ENCODE results near the gene MAPK8IP1.
"Not testable (repeated sequence)": the region's sequence is repeated elsewhere in the genome, so short reads cannot be mapped to it uniquely, and the experiment has no call there.

The MAPK8IP1 gene

DNA sequence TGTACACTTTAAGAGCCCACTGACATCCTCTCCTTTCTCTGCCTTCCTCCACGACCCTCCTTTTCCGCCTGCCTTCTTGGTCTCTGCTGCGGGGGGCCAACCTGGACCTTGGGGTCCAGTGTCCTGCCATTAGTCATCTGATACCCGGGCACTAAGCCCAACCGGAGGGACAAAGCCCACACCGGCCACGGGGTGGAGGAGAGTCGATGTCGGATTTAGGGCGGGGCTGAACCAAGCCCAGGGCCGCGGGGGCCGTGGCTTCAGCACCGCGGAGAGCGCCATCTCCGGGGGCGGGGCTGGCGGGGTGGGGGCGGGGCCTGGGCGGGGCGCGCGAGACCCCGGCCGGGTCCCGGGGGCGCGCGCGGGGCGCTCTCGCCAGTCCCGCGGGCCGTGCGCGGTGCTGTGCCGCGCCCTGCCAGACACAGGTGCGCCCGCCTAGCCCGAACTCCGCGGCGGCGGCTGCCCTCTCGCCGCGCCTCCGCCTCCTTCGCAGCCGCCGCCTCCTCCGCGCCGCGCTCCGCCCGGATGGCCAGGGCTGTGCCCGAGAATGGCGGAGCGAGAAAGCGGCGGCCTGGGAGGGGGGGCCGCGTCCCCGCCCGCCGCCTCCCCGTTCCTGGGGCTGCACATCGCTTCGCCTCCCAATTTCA, at the start of gene MAPK8IP1:
Gene MAPK8IP1 (plus strand): TSS at position 378 of the 647 bp plus-strand sequence. CDS start 170 bp downstream, at position 548.
- DNase-seq = peak; percentile 32

DNA sequence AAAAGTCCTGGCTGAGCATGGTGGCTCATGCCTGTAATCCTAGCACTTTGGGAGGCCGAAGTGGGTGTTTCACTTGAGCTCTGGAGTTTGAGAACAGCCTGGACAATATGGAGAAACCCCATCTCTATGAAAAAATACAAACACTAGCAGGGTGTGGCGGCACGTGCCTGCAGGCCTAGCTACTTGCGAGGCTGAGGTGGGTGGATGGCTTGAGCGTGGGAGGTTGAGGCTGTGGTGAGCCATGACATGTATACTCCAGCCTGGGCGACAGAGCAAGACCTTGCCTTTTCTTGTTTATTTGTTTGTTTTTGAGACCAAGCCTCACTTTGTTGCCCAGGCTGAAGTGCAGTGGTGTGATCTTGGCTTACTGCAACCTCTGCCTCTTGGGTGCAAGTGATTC, 46.2 kb upstream of the MAPK8IP1 start:
- DNase-seq = no peak

DNA sequence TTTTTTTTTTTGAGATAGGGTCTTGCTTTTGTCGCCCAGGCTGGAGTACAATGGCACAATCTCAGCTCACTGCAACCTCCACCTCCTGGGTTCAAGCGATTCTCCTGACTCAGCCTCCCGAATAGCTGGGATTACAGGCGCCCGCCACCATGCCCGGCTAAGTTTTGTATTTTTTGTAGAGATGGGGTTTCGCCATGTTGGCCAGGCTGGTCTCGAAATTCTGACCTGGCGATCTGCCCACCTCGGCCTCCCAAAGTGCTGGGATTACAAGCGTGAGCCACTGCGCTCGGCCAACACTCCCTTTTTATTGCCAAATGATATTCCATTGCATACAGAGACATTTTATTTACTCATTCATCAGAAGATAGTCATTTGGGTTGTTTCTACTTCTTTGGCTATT, 45.2 kb upstream of the MAPK8IP1 start:
- not testable (repeated sequence) for DNase-seq

DNA sequence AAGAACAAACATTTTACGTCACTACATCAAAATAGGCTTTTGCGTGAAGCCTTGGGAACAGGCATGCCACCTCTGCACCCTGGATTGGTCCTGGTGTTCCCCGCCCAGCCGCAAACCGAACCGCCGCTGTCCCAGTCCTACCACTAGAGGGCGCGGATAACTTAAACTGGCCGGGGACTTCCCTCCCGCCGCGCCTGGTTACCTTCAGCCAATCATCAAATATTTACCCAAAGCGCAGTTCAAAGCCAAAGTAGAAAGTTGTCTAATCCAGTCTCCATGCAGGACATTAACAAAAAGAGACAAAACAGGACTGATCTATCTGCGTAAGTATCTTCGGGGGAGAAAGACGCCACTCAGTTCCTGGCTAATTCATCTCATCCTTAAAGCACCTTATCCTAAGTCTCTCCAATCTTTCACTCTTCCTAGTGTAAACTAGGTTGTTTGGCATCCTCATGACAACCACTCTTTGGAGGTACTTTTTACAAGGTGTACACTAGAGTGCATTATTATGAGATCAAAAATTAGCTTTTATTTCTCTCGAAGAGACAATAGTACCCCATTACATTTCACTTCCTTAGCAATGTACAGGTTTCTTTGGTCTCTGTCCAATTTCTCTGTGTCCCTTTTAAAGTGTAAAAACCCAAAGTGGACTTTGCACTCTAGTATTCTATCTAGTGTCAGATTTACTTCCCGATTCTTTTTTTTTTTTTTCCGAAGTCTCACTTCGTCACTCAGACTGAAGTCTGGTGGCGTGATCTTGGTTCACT, 42.1 kb upstream of the MAPK8IP1 start:
- DNase-seq = peak; percentile 81

DNA sequence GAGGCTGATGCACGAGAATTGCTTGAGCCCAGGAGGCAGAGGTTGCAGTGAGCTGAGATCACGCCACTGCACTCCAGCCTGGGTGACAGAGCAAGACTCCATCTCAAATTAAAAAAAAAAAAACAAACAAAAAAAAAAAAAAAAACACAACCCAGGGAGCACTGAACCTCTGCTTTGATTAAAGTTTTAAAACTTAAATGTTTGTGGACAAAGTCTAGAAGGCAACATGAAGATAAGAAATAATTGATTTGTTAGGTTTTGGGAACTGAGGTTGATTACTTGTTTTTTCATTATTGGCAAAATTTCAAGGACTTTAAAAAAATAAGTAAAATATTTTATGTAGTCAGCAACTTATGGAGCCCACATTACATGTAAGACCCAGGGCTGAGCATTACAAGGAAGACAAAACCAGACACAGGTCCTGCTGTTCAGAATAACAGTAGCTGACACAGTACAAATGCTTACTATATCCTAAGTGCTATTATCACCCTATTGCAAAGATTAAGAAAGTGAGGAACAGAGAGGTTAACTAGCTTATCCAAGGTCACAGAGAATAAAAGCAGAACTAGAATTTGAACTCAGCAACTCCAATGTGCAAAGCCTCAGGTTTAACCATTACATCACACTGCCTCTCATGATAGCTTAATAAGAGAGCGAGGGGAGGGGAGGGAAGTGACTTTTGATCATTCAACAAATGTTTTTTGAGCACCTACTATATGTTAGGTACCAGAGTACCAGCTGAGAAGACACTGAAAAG, 40.5 kb upstream of the MAPK8IP1 start:
- no peak for DNase-seq

DNA sequence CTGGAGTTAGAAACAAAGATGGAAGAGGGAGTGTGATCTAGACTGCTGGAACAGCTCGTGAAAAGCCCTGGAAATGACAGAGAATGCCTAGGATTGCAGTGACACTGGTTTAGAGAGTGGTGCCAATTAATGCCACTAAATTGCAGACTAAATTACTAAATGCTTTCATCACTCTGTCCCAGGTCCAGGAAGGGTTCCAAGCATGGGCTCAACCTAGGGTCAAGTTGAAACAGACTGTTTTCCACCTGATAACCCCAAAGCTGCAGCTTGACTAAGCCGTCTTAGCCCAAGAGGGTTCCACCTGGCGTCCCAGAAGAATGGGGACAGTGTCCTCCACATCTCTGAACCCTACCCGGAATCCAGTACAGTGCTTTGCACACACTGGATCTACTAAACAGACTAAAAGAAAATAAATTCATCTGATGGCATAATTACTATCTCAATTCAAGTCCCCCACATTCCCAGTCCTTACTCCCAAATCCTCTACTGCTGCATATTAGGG, 39.2 kb upstream of the MAPK8IP1 start:
- DNase-seq = no peak

DNA sequence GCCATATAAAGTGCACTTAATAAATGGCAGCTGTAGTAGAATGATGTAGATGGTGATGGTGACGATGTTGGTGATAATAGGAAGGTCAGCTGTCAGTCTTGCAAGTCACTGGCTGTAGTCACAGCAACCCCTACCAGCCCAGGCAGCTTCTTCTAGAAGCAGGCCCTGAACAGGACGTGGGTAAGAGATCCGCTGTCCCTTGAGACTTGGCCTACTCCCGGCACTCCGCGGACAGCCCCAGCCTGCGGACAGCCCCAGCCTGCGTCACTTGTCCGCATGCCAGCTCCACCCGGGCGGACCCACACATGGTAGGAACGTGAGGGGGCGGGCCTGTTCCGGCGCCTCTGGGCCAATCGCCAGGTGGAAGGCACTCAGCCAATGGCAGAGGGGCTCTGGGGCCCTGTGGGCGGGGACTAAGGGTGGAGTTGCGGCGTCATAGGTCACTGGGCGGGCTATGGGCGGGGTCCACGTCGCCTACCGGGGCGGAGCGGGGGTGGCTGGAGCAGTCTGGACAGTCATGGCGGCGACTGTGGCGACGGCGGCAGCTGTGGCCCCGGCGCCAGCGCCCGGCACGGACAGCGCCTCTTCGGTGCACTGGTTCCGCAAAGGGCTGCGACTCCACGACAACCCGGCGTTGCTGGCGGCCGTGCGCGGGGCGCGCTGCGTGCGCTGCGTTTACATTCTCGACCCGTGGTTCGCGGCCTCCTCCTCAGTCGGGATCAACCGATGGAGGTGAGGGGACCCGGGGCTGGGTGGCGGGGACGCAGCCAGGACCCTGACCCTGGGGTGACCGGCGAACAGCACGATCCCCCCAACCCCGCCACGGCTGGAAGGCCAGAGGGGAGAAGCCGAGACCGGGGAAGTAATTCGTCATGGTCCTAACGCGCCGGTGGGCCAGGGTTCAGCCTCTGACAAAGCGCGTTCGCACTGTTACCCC, 38.2 kb upstream of the MAPK8IP1 start, which contains the start of gene CRY2:
Gene CRY2 (plus strand): TSS at position 502 of the 937 bp plus-strand sequence. CDS start 16 bp downstream, at position 518.
- peak; percentile 97 for DNase-seq

DNA sequence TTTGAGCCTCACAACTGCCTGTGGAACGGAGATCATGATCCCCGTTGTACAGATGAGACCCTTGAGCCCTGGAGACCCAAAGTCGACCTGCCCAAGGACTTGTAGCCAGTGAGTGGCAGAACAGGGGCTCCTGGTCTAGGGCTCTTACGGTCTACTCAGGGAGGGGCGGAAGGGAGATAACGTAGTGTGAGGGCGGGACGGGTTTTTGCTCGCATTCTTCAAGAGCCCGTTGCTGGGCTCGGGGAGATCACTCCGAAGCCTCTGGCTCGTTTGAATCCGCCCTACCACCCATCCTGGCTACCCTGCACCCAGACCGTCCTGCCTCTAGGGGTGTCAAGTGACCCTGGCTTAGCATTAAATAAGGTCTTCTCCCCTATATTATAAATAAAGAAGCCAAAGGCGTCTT, 37.5 kb upstream of the MAPK8IP1 start:
- DNase-seq = peak; percentile 55

DNA sequence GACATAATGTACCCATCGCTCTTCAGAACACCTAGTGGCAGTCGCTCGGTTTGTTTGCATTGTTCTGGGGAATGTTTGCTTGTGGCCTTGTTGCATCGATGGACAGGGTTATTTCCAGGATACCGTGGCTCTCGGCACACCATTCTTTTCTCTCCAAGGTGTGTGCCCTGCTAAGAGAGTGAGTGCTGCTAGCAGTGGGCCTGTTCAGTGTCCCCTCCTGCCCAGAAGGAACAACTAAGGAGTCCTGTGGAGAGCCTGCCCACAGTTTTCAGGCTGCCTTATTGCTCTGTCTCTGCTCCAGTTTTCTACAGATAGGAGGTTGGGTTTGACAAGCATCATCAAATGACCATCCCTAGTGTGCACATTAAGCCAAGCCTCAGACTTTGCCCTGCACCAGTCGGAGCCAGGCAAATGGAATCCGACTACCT, 36.8 kb upstream of the MAPK8IP1 start:
- DNase-seq = no peak

DNA sequence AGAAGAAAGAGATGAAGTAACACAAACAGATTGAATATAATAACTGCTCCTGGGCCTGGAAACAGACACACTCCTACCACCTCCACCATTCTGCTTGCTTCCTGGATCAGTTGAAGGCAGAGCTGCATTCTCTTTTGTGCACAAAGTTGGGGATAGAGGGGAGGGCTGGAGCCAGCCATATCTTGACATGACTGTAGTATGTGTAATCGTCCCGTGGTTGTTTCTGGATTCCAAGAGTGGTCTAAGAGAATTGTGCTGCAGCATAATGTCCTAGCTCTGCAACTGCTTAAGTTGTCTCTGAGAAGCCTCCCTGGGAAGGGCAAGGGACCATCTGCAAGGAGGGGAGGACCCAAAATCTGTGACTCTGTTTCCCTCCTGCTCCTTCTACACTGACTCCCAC, 35.0 kb upstream of the MAPK8IP1 start:
- peak; percentile 58 for DNase-seq

DNA sequence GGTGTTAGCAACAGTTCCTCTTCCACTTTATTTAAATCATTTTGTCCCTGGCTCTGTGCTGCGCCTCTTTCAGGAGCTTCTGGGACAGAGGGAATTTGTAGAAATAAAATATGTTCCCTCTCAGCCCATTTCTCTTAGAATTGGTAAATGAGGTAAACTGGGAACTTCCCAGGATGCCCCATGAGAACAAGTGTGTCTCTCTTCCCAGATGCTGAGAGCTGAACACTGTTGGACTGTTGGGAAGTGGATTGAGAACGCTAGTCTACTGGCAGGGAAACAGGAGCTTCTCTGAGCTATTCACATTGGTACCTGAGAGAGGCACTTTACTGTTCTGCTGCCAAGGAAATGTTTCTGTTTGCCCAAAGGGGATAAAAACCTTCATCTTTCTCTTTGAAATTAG, 34.2 kb upstream of the MAPK8IP1 start:
- no peak for DNase-seq

DNA sequence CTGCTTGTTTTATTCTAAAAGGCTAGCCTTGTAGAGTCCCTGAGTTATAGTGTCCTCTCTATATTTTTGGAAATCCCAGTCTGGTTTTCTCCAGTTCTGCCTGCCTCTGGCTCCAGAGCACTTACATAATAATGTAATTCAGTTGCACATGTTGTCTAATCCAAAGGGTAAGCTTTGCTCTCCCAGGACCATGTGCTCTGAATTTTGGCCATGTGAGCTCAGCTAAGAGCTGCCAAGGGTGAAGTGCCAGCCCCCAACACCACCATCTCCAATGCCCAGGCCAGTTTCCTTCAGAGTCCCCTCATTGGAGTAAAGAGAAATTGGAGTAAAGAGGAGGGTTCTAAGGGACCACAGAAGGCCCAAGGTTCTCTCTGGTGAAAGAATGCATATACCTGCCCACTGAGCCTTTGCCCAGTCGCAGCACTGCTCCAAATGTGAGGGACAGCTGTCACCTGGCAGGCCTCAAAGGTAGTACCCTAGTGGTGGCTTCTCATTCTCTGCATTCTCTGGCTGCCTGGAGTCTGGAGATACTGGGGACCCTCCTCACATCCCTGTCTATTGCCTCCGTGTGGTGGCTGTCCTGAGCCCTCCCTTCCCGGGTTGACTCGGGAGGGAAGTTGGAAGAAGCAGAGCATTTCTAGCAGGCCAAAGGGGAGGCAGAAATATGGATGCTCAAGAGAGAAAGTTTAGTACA, 33.3 kb upstream of the MAPK8IP1 start:
- DNase-seq = no peak

DNA sequence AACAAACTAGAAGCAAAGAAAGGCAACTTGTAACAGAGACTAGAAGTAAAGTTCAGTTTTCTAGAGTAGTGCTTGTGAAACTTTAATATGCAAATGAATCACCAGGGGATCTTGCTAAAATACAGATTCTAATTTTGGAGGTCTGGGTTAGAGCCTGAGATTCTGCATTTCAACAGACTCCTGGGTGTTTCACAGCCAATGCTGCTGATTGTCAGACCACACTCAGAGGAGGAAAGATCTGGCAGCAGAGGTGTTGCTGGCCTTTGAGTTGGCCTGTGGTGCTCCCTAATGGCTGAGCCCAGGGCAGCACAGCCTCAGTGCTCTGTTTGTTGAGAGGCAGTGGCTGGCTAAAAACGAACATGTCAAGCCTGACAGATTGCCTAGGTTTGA, 32.7 kb upstream of the MAPK8IP1 start:
- no peak for DNase-seq

DNA sequence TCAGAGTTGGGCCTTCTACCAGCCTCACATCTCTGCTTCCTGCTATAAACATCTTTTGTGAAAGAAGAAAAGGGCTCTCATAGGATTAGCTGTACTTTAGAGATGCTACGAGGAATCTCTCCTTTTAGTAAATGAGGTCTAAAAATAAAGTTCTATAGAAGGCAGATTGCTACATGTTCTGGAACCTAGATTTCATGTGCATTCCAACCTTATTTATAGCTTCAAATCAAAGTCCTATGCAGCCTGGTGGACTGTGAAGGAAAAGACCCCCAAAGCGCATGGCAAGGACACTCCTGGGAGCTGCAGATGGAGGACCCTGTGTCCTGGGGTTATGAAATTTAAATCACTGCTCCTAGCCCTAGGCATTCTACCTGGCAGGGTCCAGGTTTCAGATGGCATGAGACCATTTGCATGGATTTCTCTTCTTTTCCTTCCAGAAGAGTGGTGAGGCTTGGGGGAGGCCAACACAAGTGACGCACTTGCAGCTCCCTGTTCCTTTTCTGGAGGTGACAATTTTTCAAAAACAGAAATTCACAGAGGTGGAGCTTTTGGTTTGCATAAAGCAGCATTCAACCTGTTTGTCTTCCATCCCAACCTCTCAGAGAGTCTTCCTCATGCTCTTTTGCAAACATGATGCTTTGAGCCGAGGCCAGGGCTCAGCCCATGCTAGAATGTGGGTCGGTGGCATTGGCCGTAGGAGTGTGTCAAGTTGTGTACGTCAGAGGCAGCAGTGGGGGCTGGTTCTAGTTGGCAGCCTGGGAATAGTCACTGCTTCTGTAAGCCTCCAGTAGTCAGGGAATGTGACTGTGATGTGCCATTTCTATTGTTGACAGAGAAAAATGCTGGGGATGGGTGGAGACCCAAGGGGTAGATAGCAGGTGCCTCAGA, 31.9 kb upstream of the MAPK8IP1 start:
- DNase-seq = no peak

DNA sequence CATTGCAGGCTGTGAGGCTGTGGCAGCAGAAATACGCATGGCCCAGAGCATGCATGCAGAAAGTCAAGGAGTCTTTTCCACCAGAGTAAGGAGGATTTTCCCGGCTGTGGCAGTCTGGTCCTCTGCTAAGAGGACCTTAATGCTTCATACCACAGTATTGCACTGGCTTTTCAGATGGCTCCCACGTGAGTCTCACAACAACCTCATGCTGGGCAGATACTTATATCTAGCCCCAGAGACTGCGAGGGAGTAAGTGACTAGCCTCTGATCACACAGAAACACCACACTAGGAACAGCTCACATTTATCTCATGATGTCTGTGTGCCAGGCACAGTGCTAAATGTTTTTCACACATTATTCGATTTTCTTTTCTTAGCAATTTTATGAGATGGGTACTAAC, 30.1 kb upstream of the MAPK8IP1 start:
- DNase-seq = no peak

DNA sequence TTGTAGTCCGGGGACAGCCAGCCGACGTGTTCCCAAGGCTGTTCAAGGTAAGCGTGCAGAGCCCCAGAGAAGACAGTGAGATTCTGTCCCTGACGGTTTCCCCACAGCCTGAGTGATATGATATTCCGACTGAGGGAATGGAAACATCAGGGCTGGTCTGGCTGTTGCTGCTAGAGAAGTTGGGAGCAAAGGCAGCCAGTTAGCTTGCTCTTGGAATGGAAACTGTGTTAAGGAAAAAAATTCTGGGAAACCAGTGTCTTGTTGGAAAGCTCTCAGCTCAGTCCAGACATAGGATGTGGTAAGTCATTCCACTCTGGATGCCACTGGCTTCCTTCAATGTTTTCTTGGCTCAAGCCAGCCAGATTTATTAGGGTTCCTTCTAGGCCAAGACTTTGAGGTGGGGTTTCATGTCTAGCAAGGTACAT, 29.4 kb upstream of the MAPK8IP1 start:
- DNase-seq = peak; percentile 61

DNA sequence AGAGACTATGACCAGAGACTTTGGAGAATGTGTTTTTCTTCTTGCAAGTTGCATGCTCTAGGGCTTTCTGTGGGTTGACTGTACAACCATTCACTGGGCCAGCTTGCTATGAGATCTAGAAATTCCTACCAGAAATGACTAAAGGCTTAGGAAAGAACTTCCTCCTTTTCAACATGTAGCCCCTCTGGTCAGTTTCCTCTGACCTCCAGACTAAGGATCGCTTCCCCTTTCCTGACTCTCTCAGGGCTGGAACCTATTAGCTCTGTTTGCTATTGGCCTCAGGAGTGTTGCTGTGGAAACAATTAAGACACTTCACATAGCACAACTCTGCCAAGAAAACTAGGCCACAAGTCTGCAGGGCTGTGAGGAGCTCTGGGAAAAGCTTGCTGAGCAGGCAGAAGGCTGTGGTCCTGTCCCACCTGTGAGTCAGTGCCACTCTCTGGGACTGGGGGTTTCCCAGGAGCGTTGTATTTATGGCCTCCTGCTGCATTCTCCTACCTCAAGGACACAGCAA, 27.4 kb upstream of the MAPK8IP1 start:
- DNase-seq = peak; percentile 91

DNA sequence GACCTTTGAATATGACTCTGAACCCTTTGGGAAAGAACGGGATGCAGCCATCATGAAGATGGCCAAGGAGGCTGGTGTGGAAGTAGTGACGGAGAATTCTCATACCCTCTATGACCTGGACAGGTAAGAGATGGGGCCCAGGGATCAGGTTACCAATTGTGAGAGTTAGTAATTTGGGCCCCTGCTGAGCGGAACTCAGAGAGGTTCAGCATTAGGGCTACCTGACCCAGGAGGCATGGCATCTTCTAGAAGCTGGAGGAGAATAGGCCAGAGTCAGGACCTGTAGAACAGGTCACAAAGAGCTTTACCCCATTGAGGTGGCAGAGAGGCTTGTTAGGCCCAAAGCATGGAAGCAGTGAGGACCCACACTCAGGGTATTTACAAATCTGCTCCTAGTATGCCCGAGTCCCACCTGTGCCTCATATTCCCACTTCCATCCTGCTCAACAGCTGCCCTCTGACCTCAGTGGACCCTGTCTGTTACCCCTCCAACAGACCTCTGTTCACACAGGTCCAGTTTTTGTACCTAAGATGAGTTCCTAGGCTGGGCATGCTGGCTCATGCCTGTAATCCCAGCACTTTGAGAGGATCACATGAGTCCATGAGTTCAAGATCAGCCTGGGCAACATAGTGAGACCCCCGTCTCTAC, 26.6 kb upstream of the MAPK8IP1 start:
- DNase-seq = no peak

DNA sequence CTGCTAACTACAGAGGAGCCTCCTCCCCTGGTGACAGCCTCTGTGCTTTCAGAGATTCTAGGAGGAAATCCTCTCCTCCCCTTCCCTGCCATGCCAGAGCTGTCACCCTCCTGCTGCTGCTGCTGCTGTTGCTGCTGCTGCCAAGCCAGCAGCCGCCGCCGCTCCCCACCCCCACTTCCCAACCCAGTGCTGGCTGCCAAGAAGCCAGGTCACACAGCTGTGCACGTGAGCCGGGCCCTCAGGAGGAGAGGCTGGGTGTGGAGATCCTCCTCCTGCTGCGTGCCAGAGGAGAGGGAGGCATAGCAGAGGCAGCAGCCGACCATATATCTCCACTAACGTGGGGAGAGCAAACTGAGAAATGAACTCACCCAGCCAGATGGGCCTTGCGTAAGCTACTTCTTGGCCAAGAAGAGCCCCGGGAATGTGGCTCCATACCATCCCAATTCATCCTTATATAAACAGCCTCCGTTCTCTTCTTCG, 25.8 kb upstream of the MAPK8IP1 start:
- DNase-seq = peak; percentile 99

DNA sequence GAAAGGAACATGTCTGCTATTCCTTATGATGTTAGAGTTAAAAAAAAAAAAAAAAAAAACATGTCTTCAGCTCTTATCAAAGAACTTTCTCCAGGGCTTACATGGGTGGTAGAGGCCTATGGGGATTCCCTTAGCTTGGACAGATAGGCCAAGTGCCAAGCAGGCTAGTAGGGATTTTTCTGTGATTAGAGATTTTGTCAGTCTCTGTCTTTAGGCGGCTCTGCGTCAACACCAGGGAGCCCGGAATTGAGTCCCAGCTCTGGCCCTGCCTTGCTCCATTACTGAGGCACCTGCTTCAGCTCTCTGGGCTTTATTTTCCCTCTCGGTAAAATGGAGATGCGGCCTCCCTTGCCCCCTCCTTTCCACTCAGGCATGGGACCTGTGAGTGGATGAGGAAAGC, 25.1 kb upstream of the MAPK8IP1 start:
- DNase-seq = no peak
